Endometrial microvascular endothelial cells (primary cell): Measurements from ENCODE around the gene ANKRD28. TPM values are rescaled to one million over a fixed set of nuclear protein-coding genes. Genes with fewer than 3 reads are reported as not detected.

Experiments
- in situ Hi-C: cut with HindIII; loops from 2 replicates; pipeline ENCODE4 v1.10.0; 2017; ENCODE audit warnings: low sequenced_read_pairs, low pct_unique_long_range_greater_than_20kb; ENCODE audit errors: inconsistent ontology term
- total RNA-seq: library from RNA; depleted of rRNA; stranded (reverse); fragments of >200 nt; gene quantifications from one replicate; pipeline ENCODE4 v1.2.3, GENCODE V29; 2015; ENCODE audit errors: inconsistent ontology term

ANKRD28 gene
- total RNA-seq, 1 donor from 2014 or later, result 33.5 TPM

DNA sequence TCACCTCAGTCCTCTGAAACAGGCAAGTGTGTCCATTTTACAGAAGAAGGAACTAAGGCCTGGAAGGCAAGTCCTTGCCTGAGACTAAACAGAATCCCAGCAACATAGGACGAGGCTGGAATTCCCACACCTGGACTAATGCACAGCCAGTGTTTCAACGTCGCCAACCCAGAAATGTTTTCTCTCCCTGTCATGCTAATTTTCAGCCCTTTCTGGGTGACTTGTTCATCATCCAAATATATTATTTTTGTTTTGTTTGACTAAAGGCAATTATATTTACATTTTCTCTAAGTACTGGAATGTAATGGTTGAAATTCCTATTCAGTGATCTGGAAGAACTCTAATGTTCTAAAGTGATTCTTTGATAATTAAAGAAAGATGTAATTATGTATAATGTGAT is 144.5 kb downstream of the ANKRD28 start:
- in situ Hi-C loops, result no loop called here

DNA sequence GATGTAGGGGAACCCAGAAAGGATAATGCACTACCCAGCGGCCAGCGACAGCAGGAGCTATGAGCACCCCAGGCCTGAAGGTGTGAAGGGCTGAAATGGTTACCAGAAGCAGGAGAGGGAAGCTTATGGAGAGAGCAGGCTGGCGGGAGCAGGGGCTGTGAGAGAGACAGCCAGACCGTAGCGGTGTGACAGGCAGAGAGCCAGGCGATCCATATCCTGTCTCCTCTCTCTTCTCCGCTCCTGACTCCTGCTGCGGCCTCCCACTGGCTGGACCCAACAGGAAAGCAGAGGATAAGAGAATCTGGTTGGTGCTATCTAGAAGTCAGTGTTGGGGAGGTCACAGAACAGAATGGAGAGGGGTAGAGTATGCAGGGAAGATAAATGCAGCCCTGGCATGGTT is 146.4 kb downstream of the ANKRD28 start:
- in situ Hi-C loops, result no loop called here

DNA sequence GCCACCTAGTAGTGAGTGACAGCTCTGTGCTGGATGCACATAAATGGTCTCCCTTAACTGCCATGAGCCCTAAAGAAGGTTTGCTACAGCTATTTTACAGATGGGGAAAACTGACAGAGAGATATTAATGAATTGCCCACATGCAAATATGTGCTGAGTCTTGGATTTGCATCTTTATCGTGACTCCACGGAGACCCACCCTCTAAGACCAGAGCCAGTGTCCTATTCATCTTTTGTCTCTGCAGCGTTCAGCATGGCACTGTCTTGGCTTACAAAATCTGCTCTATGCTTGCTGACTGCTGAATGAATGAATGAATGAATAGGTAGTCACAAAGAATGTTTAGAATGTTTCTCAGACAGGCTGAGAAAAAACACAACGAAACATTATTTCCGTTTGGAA is 147.9 kb downstream of the ANKRD28 start:
- in situ Hi-C loops, result loop anchor here (25.0 kb wide), 2 partner anchors 137 to 412 kb away; partner anchors contain the start of gene ANKRD28

DNA sequence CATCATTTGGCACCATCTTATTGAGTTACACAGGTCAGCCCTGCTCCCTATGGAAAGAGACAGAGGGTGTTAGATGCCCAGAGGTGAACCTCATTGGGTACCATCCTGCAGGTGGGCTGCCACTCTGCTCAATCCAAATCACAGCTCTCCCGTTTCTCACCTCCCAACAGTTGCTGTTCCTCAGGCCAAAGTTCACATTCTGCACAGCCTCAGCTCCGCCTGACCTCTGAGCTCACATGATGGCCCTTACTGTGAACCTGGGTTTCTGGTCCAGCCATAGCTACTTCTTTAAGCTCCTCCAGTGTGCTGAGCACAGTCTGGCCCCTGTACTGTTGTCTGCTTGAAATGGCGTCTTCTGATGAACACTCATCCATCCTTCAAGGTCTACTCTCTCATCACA is 148.4 kb downstream of the ANKRD28 start:
- in situ Hi-C loops, result loop anchor here (25.0 kb wide), 2 partner anchors 138 to 413 kb away; partner anchors contain the start of gene ANKRD28

DNA sequence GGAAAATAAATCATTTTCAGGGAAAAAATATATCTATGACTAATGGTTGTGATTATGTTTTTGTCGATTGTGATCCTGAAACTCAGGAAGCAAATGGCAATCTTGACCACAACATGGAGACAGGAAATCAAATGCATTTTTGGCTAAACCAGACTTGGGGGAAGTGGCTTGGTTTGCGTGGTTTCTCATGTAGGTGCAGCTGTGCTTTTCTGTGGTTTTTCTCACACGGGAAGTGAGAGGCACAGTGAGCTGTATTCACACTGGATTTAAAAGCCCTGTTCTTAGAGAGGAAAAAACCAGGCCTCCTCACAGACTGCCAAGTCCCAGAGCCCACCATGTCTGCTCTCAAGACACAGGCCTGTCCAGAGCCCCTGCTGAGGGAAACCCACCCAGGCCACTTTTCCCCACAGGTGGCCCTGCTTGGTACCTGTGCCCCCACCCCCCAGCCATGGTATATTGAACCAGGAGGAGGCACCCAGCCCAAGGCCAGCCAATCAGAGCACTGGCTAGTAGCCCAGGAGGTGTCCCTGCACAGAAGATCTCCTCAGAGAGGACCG is 150.1 kb downstream of the ANKRD28 start:
- in situ Hi-C loops, result loop anchor here (25.0 kb wide), 2 partner anchors 140 to 415 kb away; partner anchors contain the start of gene ANKRD28

GRCh38 chr3:15646851-15647511 is 150.8 kb downstream of the ANKRD28 start:
- in situ Hi-C loops, result loop anchor here (25.0 kb wide), 2 partner anchors 140 to 415 kb away; partner anchors contain the start of gene ANKRD28

DNA sequence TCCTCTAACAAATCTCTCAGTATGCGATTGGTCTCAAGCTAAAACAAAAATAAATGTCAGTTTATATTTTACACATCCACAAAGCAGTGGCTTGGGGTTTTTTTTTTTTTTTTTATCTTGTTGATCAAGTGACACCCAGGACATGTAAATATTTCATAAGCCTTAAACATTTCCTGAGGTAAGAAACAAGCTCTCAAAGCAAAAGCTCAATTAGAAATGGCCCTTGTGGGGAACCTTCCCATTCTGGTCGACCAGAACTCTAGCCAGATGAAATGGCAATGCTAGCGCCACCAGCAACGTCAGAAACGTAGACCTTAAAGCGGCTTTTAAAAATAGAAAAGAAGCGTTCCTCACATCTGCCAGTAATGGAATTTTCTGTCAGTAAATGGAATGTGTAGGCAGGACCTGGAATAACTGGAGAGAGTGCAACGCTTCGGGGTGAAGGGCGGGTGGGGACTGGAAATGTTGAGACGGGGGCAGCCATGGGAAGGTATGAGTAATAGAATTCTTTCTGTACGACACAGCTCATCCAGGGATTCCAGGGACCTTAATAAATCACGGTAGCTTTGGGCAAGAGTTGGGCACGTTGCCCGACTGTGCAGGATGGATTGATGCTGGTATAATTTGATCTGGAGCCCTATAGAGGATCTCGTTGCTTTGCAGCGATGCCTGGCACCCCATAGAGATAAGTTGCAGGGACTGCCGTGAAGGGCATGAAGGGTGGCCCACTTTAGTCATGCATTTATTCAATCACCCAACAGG is 151.9 kb downstream of the ANKRD28 start:
- in situ Hi-C loops, result loop anchor here (25.0 kb wide), 2 partner anchors 141 to 416 kb away; partner anchors contain the start of gene ANKRD28

DNA sequence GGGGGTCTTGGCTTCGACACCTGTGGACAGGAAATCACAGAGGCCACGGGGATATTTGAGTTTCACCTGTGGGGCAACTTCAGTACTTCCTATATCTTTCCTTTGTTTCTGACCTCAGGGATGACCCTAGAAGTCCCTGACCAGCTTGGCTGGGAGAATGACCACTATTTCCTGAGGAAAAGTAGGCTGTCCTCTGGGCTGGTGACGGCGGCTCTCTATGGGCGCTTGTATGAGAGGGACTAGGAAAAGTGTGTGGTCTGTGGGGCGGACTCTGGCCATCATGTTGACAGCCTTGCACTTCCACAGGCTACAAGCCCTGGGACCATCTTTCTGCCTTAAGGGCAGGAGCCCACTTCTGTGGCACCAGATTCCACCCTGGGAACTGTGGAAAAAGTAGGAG is 152.5 kb downstream of the ANKRD28 start:
- in situ Hi-C loops, result loop anchor here (25.0 kb wide), 2 partner anchors 142 to 417 kb away; partner anchors contain the start of gene ANKRD28

GRCh38 chr3:15638891-15639262 is 158.9 kb downstream of the ANKRD28 start:
- in situ Hi-C loops, result loop anchor here (5.0 to 25.0 kb wide), 3 partner anchors 33 to 423 kb away; partner anchors contain the start of gene ANKRD28

GRCh38 chr3:15638193-15638890 is 159.4 kb downstream of the ANKRD28 start:
- in situ Hi-C loops, result loop anchor here (5.0 to 25.0 kb wide), 3 partner anchors 34 to 424 kb away; partner anchors contain the start of gene ANKRD28

DNA sequence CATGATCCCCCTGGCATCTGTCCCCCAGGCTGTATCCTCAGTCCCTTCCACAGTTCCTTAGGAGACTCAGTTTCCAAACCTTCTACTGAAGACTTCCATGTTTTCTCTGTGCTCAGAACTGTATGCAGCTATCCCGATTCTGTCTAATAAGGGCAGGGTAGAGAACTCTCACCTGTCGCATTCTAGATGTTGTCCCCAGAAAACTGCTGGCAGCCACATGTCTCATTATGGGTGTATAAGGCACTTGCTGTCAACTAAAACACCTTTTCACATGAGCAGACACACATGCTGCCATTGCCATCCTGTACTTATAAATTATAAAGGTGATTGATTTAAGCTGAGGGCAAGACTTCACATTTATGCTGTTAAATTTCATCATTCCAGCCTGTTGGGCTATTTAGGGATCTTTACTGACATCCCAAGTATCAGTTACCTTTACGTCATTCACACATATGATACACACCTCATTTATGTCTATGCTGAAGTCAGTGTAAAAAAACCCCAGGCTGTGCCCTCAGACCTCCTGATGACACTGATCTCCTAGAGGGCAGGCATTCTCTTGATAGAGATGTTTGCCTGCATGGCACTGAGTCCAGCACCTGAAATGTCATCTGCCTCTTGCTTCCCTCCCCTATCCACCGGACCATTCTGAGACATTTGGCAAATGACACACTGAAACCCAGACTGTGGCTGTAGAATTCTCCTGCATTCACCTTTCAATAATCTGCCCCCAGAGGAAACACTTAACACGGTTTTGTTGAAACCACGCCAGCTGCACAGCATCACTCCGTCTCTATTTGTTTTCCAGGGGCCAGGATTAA is 160.4 kb downstream of the ANKRD28 start:
- in situ Hi-C loops, result loop anchor here (5.0 to 25.0 kb wide), 3 partner anchors 35 to 425 kb away; partner anchors contain the start of gene ANKRD28

DNA sequence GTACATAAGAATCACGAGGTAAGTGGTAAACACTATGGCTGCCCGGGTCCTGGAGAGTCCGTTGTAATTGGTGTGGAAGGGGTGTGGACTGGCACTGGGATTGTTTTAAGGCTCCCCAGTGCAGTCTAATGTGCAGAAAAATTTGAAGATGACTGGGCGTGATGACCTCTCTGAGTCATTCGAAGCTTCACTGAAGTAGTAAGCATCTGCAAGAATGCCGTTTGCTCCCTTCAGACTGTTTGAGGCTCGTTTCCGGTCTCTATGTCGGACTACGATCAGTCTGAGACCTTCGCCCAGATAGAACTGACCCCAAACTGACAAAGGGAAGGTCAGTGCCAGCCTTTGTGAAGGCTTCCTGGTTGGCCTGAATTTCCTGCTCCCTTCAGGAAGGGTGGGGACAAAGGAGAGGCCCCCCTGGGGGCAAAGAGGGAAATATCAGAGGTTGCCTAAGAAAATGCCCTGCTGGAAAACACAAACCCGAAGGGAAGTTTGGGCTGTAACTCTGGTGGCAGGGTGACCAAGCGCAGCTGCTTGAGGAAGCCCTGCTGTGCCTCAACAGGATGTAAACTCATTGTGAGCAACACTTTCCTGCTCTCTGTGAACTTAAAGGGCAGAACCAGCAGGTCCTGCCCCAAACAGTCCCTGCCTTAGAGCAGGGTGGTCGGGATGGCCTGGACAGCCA is 161.6 kb downstream of the ANKRD28 start:
- in situ Hi-C loops, result loop anchor here (5.0 to 25.0 kb wide), 3 partner anchors 36 to 426 kb away; partner anchors contain the start of gene ANKRD28

- in situ Hi-C loops, result loop anchor here (5.0 to 25.0 kb wide), 3 partner anchors 37 to 427 kb away; partner anchors contain the start of gene ANKRD28
Measured at GRCh38 chr3:15635121-15635661, 162.6 kb downstream of the ANKRD28 start.

- in situ Hi-C loops, result loop anchor here (5.0 to 25.0 kb wide), 3 partner anchors 38 to 428 kb away; partner anchors contain the start of gene ANKRD28
Measured at GRCh38 chr3:15634671-15635070, 163.1 kb downstream of the ANKRD28 start.

DNA sequence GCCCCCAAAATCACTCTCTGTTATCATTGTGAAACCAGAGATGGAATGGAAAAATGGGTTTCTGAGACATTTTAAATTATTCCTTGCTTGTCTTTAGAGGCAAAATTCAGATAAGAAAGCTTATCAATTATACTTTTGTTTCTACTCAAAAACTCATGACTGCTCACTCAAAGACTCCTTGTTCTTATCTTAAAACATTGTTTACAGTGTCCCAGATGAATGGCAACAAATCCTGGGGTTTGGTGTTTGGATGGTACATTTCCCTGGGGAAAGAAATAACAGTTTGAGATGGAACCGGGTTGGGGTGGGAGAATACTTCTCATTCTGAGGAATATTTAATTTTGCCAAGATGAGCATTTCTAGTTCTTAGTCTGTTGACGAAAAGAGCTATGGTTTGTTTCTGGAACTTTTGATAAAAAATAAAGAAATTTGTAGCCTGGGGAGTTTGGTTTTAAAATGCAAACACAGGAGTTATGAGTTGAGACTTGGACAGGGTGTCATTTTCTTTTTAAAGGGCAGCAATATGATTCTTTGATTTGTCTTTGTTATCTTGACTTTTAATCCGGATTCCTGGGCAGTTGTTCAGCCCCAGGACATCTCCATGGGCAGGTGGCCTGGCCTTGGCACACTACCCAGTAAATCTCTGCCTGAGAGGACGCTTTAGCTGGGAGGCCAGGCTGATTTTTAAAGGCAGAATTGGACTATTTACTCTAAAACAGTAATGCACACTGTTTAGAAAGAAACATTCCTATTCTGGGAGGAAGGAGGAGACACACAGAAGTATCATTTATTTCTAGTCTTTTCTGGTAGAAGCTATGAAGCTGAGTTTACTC is 163.8 kb downstream of the ANKRD28 start:
- in situ Hi-C loops, result loop anchor here (25.0 kb wide), 2 partner anchors 153 to 428 kb away; partner anchors contain the start of gene ANKRD28

DNA sequence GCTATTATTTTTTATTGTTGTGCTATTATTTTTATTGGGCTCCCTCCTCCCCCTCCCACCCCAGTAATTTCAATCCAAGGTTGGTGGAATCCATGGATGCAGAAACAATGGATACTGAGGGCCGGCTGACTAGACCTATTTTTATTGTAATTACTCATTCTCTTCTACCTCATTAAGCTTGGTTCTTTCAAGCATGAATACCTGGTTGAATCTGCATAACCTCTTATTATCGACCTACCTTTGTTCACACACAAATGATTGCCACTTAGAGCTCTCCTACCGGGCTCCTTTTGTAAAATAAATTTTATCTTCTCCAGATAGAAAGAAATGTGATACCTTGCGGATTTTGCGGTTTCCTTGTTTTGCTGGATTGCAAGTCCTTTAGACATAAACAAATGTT is 164.6 kb downstream of the ANKRD28 start:
- in situ Hi-C loops, result loop anchor here (25.0 kb wide), 2 partner anchors 154 to 429 kb away; partner anchors contain the start of gene ANKRD28
